GOT3 (cell line): ENCODE measurements around the gene HHAT.

ENCODE experiments used
- DNase-seq: peaks from one replicate; lab custom pipeline; 2025; ENCODE audit warnings: mixed read lengths; lab: John Stamatoyannopoulos, UW

Gene HHAT

DNA sequence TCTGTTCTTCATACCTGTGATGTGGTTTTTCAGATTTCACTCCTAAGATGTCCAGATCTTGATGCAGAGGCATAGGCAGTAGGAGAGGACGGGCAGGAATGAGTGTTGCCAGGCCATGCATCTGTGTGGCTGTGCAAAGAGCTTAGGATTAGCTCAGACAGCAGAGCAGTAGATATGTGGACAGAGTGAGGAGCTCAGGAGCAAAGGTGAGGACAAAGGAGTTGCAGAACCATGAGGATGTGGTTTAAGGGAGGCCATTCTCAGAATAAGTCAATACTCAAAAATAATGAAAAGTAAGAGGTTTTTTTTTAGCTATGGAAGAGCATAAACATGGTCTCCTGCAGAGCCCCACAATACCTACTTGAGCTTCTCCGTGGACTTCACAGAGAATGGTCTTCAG is 158.3 kb downstream of the HHAT start:
- no peak for DNase-seq

DNA sequence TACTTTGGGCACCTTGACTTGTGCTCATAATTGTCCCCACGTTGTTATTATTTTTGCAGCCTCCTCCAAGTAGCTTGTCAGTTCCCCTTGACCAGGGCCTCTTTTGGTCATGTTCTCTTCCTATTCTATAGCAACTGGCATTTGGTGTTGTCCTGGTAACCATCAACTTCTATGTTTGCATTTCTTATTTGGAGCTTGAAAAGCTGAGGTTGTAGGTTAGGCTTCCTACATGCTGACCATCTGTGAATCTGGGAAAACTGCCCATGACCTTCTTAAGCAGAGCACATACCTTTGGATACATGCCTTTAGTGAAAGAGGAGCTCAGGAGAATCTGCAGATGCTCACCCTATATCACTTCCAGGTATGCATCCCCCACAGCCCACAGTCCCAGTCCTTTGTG is 160.8 kb downstream of the HHAT start:
- no peak for DNase-seq

DNA sequence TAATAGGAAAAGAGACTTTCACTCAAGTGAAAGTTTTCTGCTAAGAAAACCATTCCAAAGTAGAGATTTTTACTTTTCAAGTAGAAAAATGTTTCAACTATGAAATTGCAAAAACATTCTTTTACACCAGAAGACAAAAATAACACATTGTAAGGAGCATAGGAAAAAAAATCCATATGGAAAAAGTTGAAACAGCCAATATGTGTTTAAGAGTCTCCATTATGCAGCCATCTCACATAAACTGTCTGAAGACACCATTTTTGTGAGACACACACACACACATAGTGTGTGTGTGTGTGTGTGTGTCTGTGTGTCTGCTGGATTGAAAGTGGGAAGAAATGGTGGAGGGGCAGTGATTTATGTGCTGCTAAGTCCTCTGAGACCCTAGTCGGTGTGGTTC is 162.1 kb downstream of the HHAT start:
- no peak for DNase-seq

DNA sequence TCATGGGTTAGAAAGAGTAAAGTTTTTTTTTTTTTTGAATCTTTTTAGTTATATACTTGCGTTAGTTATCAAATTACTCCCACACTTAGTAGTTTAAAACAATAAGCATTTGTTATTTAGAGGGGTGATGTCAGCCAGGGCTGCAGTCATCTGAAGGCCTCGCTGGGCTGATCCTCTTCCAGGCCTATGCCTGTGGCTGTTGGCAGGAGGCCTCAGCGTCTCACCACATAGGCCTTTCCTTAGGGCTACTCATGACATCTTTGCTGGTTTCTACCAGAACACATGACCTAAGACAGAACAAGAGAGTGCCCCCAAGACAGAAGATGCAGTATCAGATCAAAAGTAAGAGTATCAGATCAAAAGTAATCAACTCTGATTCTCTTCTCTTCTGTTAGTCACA is 167.4 kb downstream of the HHAT start:
- no peak for DNase-seq

DNA sequence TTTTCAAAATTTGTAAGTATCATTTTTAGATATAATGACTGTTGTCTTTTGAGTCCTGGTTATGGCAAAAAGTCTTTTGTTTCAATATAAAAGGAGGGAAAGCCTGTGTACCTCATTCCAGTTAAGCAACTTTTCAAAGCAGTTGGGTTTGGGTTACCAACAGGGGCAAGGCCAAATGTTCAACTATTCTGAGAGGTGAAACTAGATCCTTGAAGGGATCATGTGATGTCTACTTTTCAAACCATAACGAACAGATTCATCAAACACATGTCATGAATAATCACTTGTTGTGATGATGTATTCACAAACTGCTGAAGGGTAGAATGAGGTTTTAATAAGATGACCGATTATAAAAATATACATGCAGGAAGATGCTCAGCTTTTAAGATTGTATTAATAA is 171.3 kb downstream of the HHAT start:
- no peak for DNase-seq

DNA sequence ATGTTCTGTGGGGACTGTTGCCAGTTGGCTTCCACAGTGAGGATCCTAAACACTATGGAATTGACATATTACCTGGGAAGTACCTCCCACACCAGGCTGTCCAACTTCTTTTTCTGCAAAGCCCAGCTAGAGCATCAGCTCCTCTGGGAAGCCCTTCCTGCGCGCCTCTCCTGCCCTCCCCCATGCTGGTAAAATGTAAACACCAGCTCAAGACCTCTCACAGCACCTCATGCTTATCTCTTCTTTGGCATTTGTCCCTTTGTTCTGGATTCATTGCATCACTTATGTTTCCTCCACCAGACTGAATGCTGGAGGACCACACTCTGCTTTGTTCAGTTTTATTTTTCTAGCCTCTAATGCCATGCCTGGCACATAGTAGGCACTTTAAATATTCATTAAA is 172.1 kb downstream of the HHAT start:
- DNase-seq, result no peak

DNA sequence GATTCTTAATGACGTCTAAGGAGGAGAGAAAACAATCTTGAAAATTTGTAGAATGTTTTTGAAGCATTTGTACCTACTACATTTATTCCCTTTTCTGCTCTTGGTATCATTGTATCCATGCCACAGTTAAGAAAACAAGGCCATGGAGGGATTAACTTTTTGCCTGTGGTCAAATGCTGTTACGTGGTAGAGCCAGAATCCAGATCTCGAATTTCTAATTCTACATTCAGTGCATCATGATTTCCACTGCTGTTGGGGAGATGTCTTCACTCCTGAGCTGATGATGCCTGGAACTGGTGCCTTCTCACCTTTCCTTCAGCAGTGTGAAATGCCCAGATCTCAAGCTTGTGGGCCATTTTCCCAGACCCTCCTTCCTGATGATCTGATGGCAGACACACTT is 175.6 kb downstream of the HHAT start:
- DNase-seq, result no peak

DNA sequence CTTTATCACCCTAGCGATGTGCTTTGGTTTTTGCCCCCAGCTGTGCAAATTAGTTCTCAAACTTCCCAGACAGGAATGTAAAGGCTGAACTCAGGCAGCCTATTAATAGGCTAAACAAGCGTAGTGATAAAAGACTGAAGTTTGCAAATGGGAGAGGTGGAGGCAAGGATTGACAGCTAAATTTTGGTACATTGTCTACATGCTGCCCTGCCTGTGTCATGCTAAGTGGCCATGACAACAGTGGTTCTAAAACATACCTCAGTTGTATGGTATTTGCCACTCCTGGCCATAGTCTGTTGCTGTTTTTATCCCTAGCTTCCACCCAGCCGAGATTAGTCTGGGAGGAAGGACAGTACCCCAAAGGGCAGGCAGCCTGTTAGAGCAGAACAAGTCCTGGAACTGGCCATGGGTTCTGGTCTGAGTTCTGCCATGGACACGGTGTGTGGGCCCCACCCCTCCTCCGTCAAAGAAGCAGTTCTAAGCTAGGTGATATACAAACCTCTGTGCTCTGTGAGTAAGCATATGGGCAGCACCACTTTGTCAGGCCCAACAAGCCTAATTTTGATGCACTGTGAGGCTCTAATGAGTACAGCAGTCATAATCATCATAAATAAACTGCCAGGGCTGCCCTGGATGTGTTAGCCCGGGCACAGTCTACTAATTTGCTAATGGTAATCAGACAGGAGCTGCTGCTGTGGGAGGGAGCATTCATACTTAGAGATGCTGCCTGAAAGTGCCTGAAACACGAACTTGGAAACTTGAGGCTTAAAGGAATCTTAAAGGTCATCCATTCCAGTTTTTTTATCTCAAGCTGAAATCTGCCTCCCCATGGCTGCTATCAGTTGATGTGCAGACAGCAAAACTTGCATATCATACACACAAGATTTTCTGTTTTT is 177.1 kb downstream of the HHAT start:
- no peak for DNase-seq

DNA sequence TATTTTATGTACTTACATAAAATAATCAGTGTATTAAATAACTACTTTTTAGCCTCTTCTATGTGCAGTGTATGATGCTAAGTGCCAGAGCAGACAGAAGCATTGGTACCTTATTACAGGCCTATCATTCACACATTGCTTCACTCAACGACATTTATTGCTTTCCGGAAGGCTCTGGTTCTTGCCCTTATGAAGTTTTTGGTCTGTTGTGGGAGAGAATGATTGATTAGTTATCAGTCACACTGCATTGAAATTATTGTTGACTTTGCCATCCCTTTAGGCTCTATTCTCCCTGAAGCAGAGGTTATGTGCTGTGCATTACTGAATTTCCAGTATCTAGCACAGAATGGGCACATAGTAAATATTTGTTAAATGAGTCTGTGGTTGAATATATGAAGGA is 178.0 kb downstream of the HHAT start:
- DNase-seq, result no peak

DNA sequence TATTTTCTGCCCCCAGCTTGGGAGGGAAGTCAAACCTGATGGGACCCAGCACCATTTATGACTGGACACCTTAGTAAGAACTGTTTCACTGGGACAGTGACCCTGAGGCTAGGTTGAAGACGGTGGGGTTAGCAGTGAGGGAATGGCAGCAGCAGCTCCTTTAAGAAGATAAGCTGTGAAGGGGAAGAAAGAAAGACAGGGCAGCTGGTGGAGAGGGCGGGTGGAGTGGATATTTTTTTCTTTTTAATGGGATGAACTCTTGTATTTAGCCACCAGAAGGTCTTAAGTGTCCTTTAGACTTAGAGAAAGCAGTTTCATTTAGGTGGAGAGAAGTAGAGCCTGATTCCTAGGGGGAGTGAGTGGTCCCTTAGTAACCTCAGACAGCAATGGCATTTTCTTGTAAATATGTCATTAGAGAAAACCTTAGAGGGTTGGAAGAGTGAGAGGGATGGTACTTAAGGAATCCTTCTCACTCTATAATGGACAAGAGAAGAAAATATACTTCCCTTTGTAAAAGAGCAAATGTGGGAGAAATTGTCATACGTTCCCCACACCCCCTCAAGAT is 187.5 kb downstream of the HHAT start:
- DNase-seq, result no peak

DNA sequence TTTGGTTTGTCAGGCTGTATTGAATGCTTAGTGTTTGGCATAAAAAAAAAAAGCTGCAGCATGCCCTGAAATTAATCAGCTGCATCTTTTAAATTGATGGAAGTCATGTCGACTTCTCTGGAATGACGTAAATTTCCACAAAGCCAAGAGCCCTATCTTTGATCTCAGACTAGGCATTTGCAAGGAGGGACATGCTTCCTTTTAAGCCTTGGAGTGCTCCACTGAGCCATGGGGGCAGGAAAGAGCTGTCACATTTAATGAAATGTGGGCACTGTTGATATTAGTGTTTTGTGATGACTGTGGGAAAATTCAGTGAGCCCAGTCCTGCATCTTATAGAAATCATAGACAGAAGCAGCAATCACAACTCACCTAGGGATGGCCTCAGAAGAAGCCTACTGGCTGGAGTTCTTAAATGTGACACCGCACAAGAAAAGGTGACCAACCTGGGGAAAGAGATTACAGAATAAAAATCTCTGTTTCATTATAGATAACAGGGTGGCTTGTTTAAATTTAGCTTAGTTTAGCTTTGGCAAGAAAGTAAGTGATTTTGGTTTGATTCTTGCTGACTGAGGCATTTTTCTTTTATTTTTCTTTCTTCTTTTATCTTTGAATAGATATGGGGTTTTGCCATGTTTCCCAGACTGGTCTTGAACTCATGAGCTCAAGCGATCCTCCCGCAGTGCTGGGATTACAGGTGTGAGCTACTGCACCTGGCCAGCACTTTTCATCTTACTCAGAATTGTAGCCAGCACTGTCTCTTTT is 188.2 kb downstream of the HHAT start:
- no peak for DNase-seq

DNA sequence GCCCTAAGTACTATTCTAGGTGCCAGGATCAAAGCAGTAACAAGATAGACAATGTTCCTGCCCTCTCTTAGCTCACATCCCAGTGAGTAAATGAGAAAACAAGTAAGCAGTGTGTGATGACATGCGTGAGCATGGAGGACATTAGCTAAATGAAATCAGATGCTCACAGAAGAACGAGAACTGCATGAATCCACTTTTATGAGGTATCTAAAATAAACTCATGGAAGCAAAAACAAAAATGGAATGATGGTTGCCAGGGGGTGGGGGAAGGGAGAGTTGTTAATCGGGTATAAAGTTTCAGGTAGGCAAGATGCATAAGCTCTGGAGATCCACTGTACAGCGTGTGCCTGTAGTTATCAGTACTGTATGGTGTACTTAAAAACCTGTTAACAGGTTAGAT is 195.1 kb downstream of the HHAT start:
- no peak for DNase-seq

DNA sequence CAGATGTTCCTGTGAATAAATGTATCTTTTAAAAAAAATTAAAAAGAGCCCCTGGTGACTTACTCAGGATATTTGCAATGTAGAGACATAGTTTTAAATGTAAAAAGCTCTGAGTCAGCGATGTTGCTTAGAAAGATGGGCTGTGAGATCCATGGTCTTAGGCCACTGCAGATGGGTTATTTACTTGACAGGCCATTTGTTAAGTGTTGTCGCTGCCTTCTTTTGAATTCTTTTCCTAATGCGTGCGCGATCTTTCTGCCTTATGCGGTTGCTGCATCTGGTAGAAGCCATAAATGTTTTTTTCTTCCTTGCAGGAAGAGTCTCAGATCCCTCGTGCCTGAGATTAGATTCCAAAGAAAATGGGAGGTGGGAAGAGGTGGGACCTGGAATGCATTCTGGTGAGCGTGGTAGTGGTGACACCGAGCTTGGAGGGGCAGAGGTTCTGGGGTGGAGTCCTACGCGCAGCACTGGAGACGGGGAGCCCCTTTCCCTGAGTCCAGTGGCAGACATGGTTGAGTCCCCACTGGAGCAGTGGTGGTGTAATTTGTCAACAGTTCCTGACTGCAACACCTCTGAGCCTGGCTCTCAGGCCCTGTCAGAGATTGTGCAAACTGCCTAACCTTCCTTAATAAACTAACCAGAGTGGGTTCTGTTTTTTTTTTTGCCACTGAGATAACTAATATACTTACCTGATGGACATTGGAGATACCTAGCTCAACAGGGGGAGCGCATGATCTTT is 197.2 kb downstream of the HHAT start:
- DNase-seq, result no peak

DNA sequence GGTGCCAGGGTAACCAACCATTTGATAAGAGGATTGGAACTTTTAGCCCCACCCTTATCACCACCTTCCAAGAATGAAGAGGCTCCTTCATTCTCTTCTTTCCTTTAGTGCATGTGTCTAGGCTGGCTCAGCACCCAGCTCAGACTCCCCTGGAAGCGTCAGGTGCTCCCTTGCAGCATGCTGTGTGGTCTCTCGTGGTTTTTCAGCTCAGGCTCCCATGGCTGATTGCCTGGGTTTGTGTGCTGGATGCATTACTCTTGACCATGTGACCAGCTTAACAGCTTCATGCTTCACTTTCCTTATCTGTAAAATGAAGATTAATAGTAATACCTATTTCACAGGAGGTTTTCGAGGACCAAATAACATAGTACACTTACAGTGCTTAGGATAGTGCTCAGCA is 198.4 kb downstream of the HHAT start:
- no peak for DNase-seq

DNA sequence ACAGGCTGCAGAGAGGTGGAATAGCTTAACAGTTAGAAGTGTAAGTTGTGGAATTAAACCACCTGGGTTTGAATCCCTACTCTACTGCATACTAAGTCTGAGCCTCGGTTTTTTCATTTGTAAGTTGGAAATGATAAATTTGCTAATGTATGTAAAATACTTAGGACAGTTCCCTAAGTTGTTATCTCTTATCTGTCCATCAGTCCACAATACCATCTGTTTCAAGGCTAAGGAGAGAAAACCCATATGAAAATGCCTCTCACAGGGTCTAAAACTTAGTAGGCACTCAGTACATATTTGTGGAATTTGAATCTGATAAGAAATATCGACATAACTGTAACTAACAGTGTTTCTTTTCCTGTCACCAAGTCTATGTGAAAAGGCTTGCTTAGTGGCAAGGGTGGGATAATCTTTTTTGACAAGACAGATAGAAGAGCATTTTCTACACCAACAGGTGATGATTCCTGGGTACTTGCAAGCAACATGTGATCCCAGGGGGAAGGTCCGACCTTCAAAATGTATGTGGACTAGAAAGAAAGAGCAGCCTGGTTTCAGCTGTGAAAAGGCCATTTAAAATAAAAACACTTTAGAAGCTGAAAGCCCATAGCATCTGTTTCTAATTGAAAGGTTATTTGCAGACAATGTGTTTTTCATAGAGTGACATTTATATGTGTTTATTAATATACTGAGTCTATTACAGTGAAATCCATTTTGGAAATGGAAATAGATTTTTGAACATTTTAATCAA is 202.9 kb downstream of the HHAT start:
- no peak for DNase-seq

DNA sequence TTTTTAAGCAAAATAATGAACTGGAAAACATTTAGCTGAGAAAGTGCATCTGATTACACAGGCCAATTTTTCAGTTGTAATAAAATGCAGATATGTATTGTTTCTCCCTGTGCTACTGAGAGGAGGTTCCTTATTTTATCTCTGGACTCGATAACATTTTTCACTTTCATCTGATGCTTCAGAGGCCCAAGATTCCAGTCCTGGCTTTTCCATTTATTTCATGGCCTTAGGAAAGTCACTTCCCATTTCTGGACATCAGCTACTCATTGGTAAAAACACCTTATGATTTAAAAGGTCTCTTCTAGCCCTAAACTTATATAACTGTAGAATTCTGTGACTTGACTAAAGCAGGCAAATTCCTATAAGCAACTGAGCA is 203.5 kb downstream of the HHAT start:
- DNase-seq, result no peak

DNA sequence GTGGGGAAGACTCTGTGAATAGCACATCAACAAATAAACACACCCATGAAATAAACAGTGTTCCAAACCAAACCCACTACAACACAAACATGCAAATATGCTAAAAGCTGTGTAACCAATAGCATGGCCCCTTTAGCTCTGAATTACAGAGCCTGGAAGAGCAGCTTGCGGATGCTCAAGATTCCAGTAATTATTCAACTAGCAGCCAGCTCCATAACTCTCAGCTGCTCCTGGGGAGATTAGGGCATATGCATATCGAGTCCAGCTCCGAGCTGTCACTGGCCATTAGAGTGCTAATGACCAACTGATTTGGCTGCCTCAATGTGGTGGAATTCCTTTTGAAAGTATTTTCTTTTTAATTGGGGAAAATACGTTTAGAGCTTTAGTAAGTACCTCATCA is 207.1 kb downstream of the HHAT start:
- no peak for DNase-seq

DNA sequence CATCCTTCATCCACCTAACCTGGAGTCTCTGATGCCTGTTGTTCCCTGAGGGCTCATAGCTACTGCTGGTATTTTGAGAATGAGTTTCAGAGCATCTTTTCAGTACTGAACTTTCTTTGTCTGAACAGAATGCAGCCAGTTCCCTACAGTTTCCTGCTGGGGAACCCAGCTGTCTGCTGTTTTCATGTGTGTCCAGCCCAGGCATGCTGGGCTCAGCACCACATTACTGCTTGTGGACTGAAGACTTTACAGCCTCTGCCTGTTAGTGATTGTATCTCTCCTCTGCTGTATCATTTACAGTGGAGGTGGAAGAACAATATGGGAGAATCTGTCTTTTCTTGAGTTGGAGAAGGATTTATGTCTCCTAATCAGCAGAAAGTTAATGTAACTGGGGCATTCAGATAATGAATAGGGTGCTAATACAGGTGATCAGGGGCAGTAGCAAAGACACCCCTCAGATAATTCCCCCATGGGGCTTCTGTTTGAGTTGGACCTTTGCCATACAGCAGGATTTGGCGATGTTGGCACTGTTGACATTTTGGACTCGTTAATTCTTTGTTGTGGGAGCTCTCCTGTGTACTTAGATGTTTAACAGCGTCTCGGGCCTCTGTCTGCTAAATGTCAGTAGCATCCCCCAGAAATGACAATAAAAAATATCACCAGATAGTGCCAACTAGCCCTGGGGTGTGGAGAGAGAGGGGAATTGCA is 207.7 kb downstream of the HHAT start:
- no peak for DNase-seq

DNA sequence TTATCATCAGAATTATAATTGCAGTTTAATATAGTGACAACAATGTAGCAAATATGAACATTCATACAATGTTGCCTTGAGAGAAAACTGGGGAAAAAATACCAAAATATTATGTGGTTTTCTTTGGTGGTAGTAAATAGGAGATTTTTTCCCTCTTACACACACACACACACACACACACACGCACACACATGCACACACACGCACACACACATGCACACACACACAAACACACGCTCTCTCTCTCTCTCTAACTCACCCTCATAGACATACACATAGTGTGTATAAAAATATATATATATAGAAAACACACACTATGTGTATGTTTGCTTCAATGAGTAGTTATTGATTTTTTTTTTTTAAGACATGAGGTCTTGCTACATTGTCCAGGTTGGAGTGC is 211.6 kb downstream of the HHAT start:
- DNase-seq, result no peak

DNA sequence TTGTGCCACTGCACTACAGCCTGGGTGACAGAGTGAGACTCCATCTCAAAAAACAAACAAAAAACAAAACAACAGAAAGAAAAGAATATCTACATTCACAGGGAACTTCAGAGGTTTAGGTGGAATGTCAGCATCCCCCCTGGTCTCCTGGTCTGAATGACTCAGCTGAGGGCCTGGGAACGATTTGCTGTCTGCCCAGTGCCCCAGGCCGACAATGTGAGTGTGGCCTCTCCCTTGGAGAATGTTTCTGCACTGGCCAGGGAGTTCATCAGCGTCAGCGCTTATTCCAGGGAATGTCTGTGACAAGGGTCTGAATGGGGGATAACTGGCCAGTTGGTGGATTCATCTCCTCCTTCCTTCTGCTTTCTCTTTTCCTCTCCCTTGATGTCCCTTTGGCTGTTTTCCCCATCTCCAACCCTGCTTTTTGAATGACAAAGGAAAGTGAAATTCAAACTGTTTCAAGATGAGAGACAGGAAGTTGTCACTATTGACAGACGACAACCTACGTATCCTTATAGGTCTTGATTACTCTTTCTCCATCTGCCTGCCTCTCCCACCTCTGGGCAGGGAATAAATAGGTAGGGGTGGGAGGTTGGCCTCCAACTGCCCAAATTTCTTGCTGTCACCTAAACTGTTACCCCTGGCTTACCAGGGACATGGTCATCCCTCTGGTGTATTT is 213.1 kb downstream of the HHAT start:
- no peak for DNase-seq

DNA sequence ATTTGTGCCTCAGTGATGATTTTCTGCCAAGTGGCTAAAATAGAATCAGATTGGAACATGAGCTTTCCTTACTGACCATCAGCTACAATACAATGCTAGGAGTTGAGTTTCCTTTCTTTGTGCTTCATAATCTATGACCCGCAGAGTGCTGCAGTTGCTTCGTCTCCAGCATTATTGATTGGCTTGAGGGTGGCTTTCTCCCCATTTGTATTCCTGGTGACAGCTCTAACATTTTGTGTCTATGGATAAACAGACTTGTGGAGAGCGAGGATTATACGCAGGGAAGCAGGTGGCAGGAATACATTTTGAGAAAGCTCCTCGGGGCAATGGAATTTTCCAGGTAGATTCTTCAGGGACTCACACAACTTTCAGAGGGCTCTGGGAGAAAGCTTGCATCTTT is 223.2 kb downstream of the HHAT start:
- DNase-seq, result no peak
